ENCODE data around the gene AQP12A.
"Not testable (repeated sequence)": the region's sequence is repeated elsewhere in the genome, so short reads cannot be mapped to it uniquely, and the experiment has no call there.

The AQP12A gene

GRCh38 chr2:240683329-240683979 lies 8.2 kb upstream of the AQP12A start:
- not testable (repeated sequence) for H3K9ac ChIP-seq (ENCODE audit: low read length); H2AFZ ChIP-seq (ENCODE audit: low read depth, low read length, severe bottlenecking); H3K27ac ChIP-seq (ENCODE audit: low read depth, low read length); H3K9me3 ChIP-seq (ENCODE audit: insufficient read depth, low read length); H4K20me1 ChIP-seq (ENCODE audit: low read depth, low read length); H3K4me2 ChIP-seq (ENCODE audit: low read depth, low read length, poor library complexity, severe bottlenecking); H3K36me3 ChIP-seq (ENCODE audit: low read length); H3F3A ChIP-seq (ENCODE audit: insufficient read depth); H3K4me3 ChIP-seq (ENCODE audit: insufficient read depth, low read length, poor library complexity, severe bottlenecking); H3K9me2 ChIP-seq (replicated peaks; ENCODE audit: insufficient read depth, low read length); H3K27me3 ChIP-seq (ENCODE audit: low read length); H3K79me2 ChIP-seq (ENCODE audit: insufficient read depth, low read length)

- not testable (repeated sequence) for H3K4me3 ChIP-seq (ENCODE audit: insufficient read depth, low read length, poor library complexity, severe bottlenecking); H3F3A ChIP-seq (ENCODE audit: insufficient read depth); H3K36me3 ChIP-seq (ENCODE audit: low read length); H4K20me1 ChIP-seq (ENCODE audit: low read depth, low read length); H3K9me3 ChIP-seq (ENCODE audit: insufficient read depth, low read length); H3K9ac ChIP-seq (ENCODE audit: low read length); H3K9me2 ChIP-seq (replicated peaks; ENCODE audit: insufficient read depth, low read length); H3K79me2 ChIP-seq (ENCODE audit: insufficient read depth, low read length); H3K27ac ChIP-seq (ENCODE audit: low read depth, low read length); H2AFZ ChIP-seq (ENCODE audit: low read depth, low read length, severe bottlenecking); H3K4me2 ChIP-seq (ENCODE audit: low read depth, low read length, poor library complexity, severe bottlenecking); H3K27me3 ChIP-seq (ENCODE audit: low read length)
Measured at GRCh38 chr2:240683980-240684728, 7.5 kb upstream of the AQP12A start.

- H3K27me3 ChIP-seq (ENCODE audit: low read length): no peaks in the 10 kb centered on the region
- no peaks in the 10 kb centered on the region for H4K20me1 ChIP-seq (ENCODE audit: low read depth, low read length)
- H3F3A ChIP-seq (ENCODE audit: insufficient read depth): no peaks in the 10 kb centered on the region
- H3K9me2 ChIP-seq (replicated peaks; ENCODE audit: insufficient read depth, low read length): no peaks in the 10 kb centered on the region
- H3K9ac ChIP-seq (ENCODE audit: low read length): no peak overlapping the region
- no peaks in the 10 kb centered on the region for H3K79me2 ChIP-seq (ENCODE audit: insufficient read depth, low read length)
- H3K36me3 ChIP-seq (ENCODE audit: low read length): no peaks in the 10 kb centered on the region
- TF ChIP-seq EZH2phosphoT487 (conservative IDR thresholded peaks at IDR 0.05; ENCODE audit: low read length) (no peak), CTCF (IDR thresholded peaks at IDR 0.05; ENCODE audit: insufficient read depth, low read length, poor library complexity, severe bottlenecking) (no peak)
- H3K27ac ChIP-seq (ENCODE audit: low read depth, low read length): no peak overlapping the region
- no peak overlapping the region for H3K4me3 ChIP-seq (ENCODE audit: insufficient read depth, low read length, poor library complexity, severe bottlenecking)
- H2AFZ ChIP-seq (ENCODE audit: low read depth, low read length, severe bottlenecking): no peak overlapping the region
- H3K4me2 ChIP-seq (ENCODE audit: low read depth, low read length, poor library complexity, severe bottlenecking): no peak overlapping the region
- no peaks in the 10 kb centered on the region for H3K9me3 ChIP-seq (ENCODE audit: insufficient read depth, low read length)
Measured at GRCh38 chr2:240685771-240686371, 5.8 kb upstream of the AQP12A start.

GRCh38 chr2:240686460-240686859 lies 5.2 kb upstream of the AQP12A start:
- Histone ChIP-seq H3K9ac (ENCODE audit: low read length) (no peak overlapping the region), H3K9me2 (replicated peaks; ENCODE audit: insufficient read depth, low read length) (no peaks in the 10 kb centered on the region), H3K4me3 (ENCODE audit: insufficient read depth, low read length, poor library complexity, severe bottlenecking) (no peak overlapping the region), H3K4me2 (ENCODE audit: low read depth, low read length, poor library complexity, severe bottlenecking) (no peak overlapping the region), H3K9me3 (ENCODE audit: insufficient read depth, low read length) (no peaks in the 10 kb centered on the region), H3K27ac (ENCODE audit: low read depth, low read length) (no peak overlapping the region), H4K20me1 (ENCODE audit: low read depth, low read length) (no peaks in the 10 kb centered on the region), H2AFZ (ENCODE audit: low read depth, low read length, severe bottlenecking) (no peak overlapping the region), H3K27me3 (ENCODE audit: low read length) (no peaks in the 10 kb centered on the region), H3F3A (ENCODE audit: insufficient read depth) (no peaks in the 10 kb centered on the region), H3K36me3 (ENCODE audit: low read length) (no peaks in the 10 kb centered on the region), H3K79me2 (ENCODE audit: insufficient read depth, low read length) (no peaks in the 10 kb centered on the region)
- TF ChIP-seq EZH2phosphoT487 (conservative IDR thresholded peaks at IDR 0.05; ENCODE audit: low read length) (no peak), CTCF (IDR thresholded peaks at IDR 0.05; ENCODE audit: insufficient read depth, low read length, poor library complexity, severe bottlenecking) (no peak)
